HG03103 (cell line): Measurements from ENCODE around the gene CLDN24.

Source experiments
- ATAC-seq: cut with Tn5 transposase; IDR thresholded peaks from one replicate; pipeline ENCODE4 v1.9.1; 2021; ENCODE audit warnings: low read depth; ENCODE audit not compliant: unreplicated experiment

The CLDN24 gene

DNA sequence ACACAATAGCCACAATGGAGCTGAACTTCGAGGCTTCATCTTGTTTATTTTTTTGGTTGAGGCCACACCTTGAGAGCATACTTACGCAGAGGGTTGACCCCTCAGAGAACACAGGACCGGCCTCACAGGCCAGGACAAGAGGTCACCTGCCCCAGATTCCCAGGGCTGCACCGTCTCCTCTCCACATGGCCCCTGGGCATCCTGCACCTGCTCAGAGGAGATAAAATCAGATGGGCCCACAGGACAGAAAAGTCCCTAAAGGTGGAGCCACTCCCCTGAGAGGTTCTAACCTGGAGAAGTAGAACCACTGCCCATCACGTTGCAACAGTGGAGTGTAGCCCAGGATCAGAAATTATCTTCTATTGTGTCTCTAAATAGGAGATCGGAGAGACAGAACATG, 1.1 kb upstream of the CLDN24 start:
- ATAC-seq: no peak

DNA sequence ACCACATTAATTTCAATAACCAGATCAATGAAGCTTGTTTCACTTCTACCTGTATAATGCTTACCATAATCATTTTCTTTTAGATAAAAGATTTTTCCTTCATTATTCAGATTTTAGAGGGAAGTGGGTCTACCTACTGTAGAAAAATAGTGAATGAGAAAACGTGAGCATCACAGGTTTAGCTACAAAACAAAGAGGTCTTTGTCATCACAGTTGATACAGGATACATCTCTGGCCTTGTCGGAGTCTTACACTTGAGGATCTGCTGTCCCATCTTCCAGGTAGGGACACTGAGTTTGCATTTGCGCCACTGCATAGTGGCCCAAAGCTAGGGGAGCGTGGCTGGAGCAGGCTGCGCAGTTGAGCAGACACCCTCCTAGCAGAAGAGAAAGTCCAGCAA, 710 bp downstream of the CLDN24 start:
- no peak for ATAC-seq

GRCh38 chr4:183321079-183321478, 1.1 kb downstream of the CLDN24 start:
- ATAC-seq: no peak

DNA sequence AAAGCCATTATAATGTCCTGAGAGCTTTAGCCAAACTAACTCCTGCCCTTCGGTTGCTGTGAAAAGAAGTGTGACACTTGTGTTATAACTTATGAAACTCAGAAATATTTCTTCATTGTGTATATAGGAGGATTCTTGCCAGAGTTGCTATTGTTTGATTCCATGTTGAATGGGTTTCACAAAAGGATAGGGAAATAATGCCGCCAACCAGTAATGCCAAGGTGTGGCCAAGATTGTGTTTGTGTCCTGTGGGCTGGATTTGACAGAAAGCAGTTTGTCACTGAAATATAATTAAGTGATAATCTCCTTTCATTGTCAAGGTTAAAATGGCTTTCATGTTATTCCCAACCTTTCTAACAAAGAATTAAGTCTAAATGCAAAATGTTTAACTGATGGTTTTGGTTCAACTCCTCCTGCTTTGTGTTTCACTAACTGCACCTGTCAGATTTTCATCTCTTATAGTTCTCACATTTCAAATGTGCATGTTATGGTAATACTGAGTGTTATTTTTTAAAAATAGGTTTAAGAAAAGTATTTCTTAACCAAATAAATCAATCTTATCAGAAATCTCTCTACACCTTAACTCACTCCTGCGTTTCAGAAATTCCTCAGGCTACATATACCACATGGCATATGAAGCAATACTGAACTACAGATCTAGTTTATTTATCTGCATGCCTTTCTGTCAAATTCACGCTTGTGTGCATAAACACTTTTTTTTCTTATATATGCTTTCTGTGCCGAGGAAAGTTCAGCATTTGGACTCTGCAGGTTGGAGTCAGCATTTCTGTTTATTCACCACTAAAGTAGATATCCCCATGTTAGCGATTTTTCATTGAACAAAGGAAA, 1.8 kb downstream of the CLDN24 start, which contains the start of gene CLDN22:
CLDN22 (minus strand) TSS at position 66 of the 849 bp plus-strand sequence; CDS start at position 8, 58 bp downstream.
- ATAC-seq: no peak

DNA sequence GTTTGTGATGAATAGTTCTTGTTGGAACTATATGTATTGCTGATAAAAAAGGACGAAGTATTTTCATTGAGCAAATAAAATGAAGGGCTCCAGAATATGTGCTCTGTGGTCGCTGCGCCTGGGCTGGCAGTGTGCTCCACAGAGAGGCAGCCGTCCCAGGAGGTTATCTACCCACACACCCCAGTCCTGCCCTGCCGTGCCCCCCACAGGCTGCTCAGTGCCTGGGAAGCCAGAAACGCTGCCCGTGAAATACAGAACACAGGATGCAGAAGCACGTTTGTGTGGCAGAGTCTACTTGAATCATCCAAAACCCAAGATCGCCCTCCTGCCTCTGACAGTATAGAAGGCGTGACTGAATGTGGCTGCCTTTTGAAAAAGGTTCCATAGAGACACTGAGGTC, 3.6 kb downstream of the CLDN24 start:
- no peak for ATAC-seq

DNA sequence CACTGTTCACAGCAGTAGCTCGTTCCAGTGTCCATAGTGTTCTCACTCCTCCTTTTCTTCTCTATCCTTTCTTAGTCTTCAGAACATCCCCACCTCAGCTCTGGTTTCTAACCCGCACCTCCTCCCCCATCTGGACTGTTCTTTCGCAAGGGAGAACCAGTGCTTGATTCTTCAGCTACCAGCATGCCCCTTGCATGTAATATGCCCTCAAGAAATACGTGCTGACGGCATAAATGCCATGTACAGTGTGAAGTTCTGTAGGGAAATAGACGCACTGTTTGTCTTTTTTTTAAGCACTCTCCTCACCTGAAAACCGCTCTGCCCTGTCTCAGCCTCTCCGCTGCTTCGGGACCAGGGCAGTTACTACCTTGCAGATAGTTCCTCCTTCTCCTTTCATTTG, 7.4 kb downstream of the CLDN24 start:
- ATAC-seq: no peak

GRCh38 chr4:183314336-183314735, 7.9 kb downstream of the CLDN24 start:
- ATAC-seq: no peak

DNA sequence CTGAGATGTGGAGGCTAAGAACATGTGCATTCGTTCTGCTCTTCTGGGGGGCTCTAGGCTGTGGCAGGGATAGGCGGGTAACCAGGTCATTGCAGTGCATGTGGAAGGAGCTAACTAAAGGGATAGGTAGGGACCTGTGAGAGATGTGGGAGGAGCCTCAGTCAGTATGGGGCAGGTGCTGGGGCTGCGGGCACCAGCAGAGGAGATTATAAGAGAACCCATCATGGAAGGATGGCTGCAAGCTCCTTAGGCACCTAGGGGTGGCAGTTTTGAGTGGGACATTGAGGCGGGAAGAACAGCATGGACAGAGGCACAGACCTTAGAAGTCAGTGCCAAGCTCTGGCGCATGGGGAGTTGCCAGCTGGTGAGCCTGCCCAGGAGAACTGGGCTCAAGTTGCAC, 9.4 kb downstream of the CLDN24 start:
- no peak for ATAC-seq

DNA sequence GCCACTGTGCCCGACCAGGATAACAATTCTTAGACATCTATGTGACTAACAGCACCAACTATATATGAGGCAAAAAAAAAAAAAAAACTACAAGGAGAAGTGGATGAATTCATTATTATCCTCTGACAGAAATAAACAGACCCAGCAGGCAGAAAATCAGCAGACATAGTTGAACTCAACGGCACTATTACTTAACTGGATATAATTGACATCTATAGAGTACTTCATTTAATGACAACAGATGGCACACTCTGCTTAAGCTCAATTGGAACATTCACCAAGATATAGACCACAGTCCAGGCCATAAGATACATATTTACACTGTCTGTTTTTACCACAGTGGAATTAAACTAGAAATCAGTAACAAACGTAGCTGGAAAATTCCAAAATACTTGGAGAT, 15.4 kb downstream of the CLDN24 start:
- no peak for ATAC-seq

DNA sequence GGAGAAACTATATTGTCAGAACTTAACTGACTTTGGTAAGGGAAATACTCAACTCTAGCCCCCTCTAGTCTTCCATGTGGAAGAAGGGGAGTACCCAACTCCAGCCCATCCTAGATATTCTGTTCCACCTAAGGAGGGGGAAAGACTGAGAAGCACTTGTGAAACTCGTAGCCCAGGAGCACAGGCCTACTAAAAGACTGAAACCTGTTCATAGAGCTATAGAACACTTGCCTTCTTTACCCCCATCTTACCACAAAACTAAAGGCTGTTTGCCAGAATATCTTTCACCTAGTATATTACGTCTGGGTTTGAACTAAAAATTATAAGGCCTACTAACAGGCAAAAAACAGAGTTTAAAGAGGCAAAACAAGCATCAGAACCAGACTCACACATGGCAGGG, 17.7 kb downstream of the CLDN24 start:
- ATAC-seq: no peak

DNA sequence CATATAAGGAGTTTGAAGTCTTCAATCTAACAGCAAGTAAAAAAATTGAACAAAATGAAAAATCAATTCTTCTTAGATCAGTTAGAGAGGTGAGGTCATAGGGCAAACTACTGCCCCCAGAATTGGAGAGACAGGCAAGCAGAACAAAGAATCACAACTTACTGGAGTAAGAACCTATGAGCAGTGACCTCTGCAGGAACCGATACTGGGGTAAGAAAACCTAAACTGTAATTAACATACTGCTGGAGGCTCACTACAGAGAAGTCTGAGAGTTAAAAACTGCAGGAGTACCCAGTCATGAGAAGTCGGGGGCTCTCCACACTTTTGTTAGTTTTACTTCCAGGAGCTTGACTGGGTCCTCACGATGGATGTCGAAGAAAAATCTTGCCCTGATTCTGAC, 18.2 kb downstream of the CLDN24 start:
- peak; percentile 46 for ATAC-seq

GRCh38 chr4:183303301-183303700, 18.9 kb downstream of the CLDN24 start:
- ATAC-seq: no peak

DNA sequence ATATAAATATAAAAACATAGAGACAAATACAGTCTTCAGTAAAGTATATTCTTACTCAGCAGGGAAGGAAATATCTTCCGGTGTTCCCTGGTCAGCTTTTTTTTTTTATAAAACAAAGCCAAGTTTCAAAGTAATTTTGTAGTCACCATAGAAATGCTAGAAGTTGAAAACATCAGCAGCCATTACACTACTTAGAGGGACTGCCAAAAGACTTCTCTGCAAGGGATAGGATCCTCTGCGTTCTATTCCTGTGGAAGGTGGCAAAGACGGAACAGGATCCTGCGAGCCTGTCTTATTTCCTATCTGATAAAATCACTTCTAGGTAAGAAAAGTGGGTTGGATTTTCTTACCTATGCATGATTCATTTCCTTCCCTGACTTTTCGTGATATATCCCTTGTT, 21.6 kb downstream of the CLDN24 start:
- no peak for ATAC-seq

GRCh38 chr4:183300070-183300469, 22.2 kb downstream of the CLDN24 start:
- no peak for ATAC-seq

- ATAC-seq: no peak
These were observed 22.8 kb downstream of the CLDN24 start for GRCh38 chr4:183299464-183299863.

DNA sequence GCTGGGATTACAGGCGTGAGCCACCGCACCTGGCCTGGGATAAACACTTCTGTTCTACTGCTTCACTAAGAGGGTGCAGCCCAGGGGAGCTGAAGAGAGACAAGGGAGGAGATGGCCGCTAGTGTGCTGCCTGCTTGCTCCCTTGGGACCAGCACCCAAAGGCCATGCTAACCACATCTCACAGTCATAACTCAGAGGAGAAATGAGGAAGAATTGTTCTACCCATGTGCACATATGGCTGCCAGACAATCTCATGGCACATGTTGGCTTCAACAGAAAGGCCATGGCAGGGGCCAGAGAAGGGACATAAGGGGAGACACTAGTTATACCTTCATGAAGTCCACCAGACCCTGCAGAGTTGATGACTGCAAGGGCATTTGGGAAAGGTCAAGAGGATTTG, 24.6 kb downstream of the CLDN24 start:
- peak; percentile 62 for ATAC-seq

DNA sequence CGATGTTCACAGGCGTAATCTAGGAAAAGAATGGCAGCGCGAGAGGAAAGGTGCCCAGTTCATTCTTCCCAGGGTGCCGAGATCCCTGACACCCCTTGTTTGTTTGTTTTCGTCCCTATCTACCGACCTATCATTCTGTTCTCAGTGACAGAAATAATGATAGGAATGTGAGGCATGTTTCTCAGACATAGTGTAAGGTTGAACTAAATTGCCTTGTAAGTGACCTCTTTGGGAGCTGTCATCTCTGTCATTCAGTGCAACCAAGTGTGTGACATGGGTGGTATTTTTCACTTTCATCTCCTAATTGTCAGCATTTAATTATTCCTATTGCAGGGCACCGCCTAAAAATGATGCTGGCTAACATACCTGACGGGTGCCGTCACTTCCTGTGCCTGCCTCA, 26.5 kb downstream of the CLDN24 start:
- ATAC-seq: no peak

- no peak for ATAC-seq
These were observed 31.2 kb downstream of the CLDN24 start for GRCh38 chr4:183291070-183291469.

DNA sequence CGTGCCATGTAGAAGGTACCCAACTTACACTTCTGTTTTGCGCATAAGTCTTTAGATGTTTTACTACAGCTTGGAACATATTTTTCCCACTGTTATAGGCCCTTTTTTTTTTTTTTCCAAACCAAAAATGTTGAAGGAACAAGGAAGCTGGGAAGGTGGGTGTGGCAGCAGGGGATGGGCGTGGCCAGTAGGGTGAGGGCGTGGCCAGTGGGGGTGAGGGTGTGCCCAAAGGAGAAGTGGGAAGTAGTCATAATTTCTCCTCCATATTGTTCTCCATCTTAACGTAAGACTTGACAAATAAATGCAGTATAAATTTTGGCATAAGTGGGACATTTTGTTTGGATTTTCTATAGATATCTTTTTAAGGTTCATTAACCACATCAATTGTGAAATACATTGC, 32.5 kb downstream of the CLDN24 start:
- ATAC-seq: no peak

- no peak for ATAC-seq
These were observed 33.3 kb downstream of the CLDN24 start for GRCh38 chr4:183288955-183289354.

- ATAC-seq: no peak
These were observed 34.5 kb downstream of the CLDN24 start for GRCh38 chr4:183287677-183288076.

- peak; percentile 41 for ATAC-seq
These were observed 34.9 kb downstream of the CLDN24 start for GRCh38 chr4:183287309-183287659.
